ENCODE results near the gene CLDN9.
A peak's percentile ranks its signal among the peaks of the same experiment; 100 is the strongest.

CLDN9 gene

GRCh38 chr16:3000540-3000939 is 12.2 kb upstream of the CLDN9 start:
- DNase-seq = no peak

GRCh38 chr16:3001316-3001715 is 11.4 kb upstream of the CLDN9 start:
- DNase-seq = no peak

GRCh38 chr16:3003582-3004270 is 9.0 kb upstream of the CLDN9 start:
- DNase-seq = peak; percentile 97

GRCh38 chr16:3004319-3004718 is 8.4 kb upstream of the CLDN9 start:
- no peak for DNase-seq

- DNase-seq = no peak
Observed at GRCh38 chr16:3004781-3005284, 7.9 kb upstream of the CLDN9 start.

- DNase-seq = no peak
Observed at GRCh38 chr16:3007059-3007956, 5.4 kb upstream of the CLDN9 start.

GRCh38 chr16:3007957-3008689 is 4.6 kb upstream of the CLDN9 start:
- DNase-seq = no peak

- DNase-seq = no peak
Observed at GRCh38 chr16:3008690-3009037, 4.1 kb upstream of the CLDN9 start.

- no peak for DNase-seq
Observed at GRCh38 chr16:3009568-3010390, 2.9 kb upstream of the CLDN9 start.

GRCh38 chr16:3010510-3010909 is 2.2 kb upstream of the CLDN9 start:
- no peak for DNase-seq

GRCh38 chr16:3012246-3012645 is 477 bp upstream of the CLDN9 start:
- DNase-seq = no peak

- no peak for DNase-seq
Observed at GRCh38 chr16:3013491-3013951, 798 bp downstream of the CLDN9 start.

- DNase-seq = no peak
Observed at GRCh38 chr16:3013998-3014690, 1.4 kb downstream of the CLDN9 start.

GRCh38 chr16:3014971-3015370 is 2.2 kb downstream of the CLDN9 start:
- DNase-seq = no peak

- no peak for DNase-seq
Observed at GRCh38 chr16:3015865-3016521, 3.3 kb downstream of the CLDN9 start.

- DNase-seq = no peak
Observed at GRCh38 chr16:3017344-3017743, 4.6 kb downstream of the CLDN9 start.

GRCh38 chr16:3017794-3018506 is 5.2 kb downstream of the CLDN9 start, which contains the start of gene CLDN6:
TSS of gene CLDN6 (minus strand) at chr16:3018183. CDS start at chr16:3016021, 2,162 bp downstream.
- DNase-seq = peak; percentile 75

GRCh38 chr16:3019594-3020246 is 7.0 kb downstream of the CLDN9 start:
- DNase-seq = no peak

GRCh38 chr16:3020247-3020603 is 7.5 kb downstream of the CLDN9 start, which contains the start of gene TNFRSF12A:
TSS of gene TNFRSF12A (plus strand) at chr16:3020368. CDS start at chr16:3020398, 30 bp downstream.
- DNase-seq = peak; percentile 80

All from stimulated activated CD8-positive, alpha-beta memory T cell treated with anti-CD3 and anti-CD28 coated beads, Interleukin-4, amount 100 ng/mL, for 48 hours (primary cell).